Measurements from ENCODE around the gene HPS1. TPM values are rescaled to one million over a fixed set of nuclear protein-coding genes. Genes with fewer than 3 reads are reported as not detected.

The HPS1 gene
- total RNA-seq, 2 donors from 2014 or later, result 39.6 to 43.3 TPM

DNA sequence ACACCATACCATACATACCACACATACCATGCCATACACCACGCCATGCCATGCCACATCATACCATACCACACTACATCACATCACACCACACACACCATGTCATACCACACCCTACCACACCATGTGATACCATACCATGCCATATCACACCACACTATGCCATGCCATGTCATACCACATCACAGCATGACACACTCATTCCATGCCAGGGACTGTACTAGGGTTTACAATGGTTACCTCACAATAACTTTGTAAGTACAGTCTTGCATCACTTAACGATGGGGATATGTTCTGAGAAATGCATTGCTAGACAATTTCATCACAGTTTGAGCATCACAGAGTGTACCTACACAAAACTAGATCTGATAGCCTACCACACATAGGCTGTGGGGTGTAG lies 46.3 kb downstream of the HPS1 start:
- no peaks in the 10 kb centered on the region for H3K27me3 Mint-ChIP-seq (ENCODE audit: insufficient read depth)
- H3K27ac Mint-ChIP-seq, result no peak overlapping the region
- H3K4me3 Mint-ChIP-seq, result no peak overlapping the region

GRCh38 chr10:98399784-98400183 lies 47.0 kb downstream of the HPS1 start:
- H3K4me3 ChIP-seq (ENCODE audit: low read length), result no peak overlapping the region
- H3K9me3 ChIP-seq (ENCODE audit: control insufficient read depth, low read length), result no peaks in the 10 kb centered on the region
- H3K36me3 Mint-ChIP-seq (ENCODE audit: low read depth), result peaks cover 7% of the 10 kb centered on the region
- H3K27ac ChIP-seq (ENCODE audit: low read depth, low read length), result no peak overlapping the region
- H3K27me3 Mint-ChIP-seq (ENCODE audit: insufficient read depth), result no peaks in the 10 kb centered on the region
- H3K27me3 ChIP-seq (ENCODE audit: control insufficient read depth, insufficient read depth, low read length, poor library complexity, severe bottlenecking), result no peaks in the 10 kb centered on the region
- H3K36me3 ChIP-seq (ENCODE audit: control insufficient read depth, insufficient read depth, low read length), result no peaks in the 10 kb centered on the region
- no peak overlapping the region for H3K27ac Mint-ChIP-seq
- no peaks in the 10 kb centered on the region for H3K4me1 Mint-ChIP-seq
- no peak overlapping the region for H3K4me3 Mint-ChIP-seq
- no peak for DNase-seq
- no peaks in the 10 kb centered on the region for H3K4me1 ChIP-seq (ENCODE audit: control insufficient read depth, insufficient read depth, low read length)
- WGBS, 2 experiments (ENCODE audit: insufficient coverage in 1 of 2, insufficient read length in 1 of 2), result 92 to 96% methylated on average over 7 to 9 of the region's 9 CpGs
- H3K9ac ChIP-seq (ENCODE audit: extremely low read depth, low read length, poor library complexity, severe bottlenecking), result no peak overlapping the region
- no peaks in the 10 kb centered on the region for H3K9me3 Mint-ChIP-seq
- TF ChIP-seq, protein P1, sequence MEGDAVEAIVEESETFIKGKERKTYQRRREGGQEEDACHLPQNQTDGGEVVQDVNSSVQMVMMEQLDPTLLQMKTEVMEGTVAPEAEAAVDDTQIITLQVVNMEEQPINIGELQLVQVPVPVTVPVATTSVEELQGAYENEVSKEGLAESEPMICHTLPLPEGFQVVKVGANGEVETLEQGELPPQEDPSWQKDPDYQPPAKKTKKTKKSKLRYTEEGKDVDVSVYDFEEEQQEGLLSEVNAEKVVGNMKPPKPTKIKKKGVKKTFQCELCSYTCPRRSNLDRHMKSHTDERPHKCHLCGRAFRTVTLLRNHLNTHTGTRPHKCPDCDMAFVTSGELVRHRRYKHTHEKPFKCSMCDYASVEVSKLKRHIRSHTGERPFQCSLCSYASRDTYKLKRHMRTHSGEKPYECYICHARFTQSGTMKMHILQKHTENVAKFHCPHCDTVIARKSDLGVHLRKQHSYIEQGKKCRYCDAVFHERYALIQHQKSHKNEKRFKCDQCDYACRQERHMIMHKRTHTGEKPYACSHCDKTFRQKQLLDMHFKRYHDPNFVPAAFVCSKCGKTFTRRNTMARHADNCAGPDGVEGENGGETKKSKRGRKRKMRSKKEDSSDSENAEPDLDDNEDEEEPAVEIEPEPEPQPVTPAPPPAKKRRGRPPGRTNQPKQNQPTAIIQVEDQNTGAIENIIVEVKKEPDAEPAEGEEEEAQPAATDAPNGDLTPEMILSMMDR (conservative IDR thresholded peaks at IDR 0.05), result no peak

More for the DNA sequence above, 46.3 kb downstream of the HPS1 start:
- Histone ChIP-seq H3K4me3 (ENCODE audit: low read length) (no peak overlapping the region), H3K4me1 (ENCODE audit: control insufficient read depth, insufficient read depth, low read length) (no peaks in the 10 kb centered on the region), H3K27ac (ENCODE audit: low read depth, low read length) (no peak overlapping the region), H3K36me3 (ENCODE audit: control insufficient read depth, insufficient read depth, low read length) (no peaks in the 10 kb centered on the region), H3K9ac (ENCODE audit: extremely low read depth, low read length, poor library complexity, severe bottlenecking) (no peak overlapping the region), H3K9me3 (ENCODE audit: control insufficient read depth, low read length) (no peaks in the 10 kb centered on the region), H3K27me3 (ENCODE audit: control insufficient read depth, insufficient read depth, low read length, poor library complexity, severe bottlenecking) (no peaks in the 10 kb centered on the region)
- Mint-ChIP-seq H3K4me1 (no peaks in the 10 kb centered on the region), H3K9me3 (no peaks in the 10 kb centered on the region), H3K36me3 (ENCODE audit: low read depth) (peaks cover 7% of the 10 kb centered on the region)
- DNase-seq, result no peak
- TF ChIP-seq, protein P1 (conservative IDR thresholded peaks at IDR 0.05), result no peak
- 98 to 100% methylated on average over 2 of the region's 2 CpGs for WGBS, 2 experiments (ENCODE audit: insufficient coverage in 1 of 2, insufficient read length in 1 of 2)

DNA sequence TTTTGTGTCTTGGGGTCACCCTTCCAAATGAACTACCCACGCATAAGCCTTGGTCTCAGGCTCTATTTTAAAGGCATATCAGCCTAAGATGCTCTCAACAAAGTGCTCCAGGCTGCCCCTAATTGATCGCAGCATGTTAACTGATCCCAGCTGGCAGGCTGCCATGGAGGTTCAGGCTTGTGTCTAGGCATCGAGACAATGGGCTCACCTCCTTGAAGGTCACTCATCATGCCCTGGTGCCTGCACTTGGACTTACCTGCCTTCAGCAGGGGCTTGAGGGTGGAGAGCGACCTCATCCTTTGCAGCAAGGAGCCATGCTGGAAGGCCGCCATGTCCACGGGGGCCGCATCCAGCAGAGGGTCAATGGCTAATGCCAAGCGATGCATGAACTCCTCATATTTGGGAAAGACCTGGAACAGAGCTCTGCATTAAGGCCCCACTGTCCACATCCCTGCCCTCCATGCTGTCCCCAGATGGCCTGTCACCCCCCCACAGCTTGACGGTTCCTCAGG lies 49.6 kb downstream of the HPS1 start:
- Histone ChIP-seq H3K27ac (ENCODE audit: low read depth, low read length) (no peak overlapping the region), H3K36me3 (ENCODE audit: control insufficient read depth, insufficient read depth, low read length) (no peaks in the 10 kb centered on the region), H3K4me1 (ENCODE audit: control insufficient read depth, insufficient read depth, low read length) (no peaks in the 10 kb centered on the region), H3K27me3 (ENCODE audit: control insufficient read depth, insufficient read depth, low read length, poor library complexity, severe bottlenecking) (no peaks in the 10 kb centered on the region), H3K9ac (ENCODE audit: extremely low read depth, low read length, poor library complexity, severe bottlenecking) (no peak overlapping the region), H3K4me3 (ENCODE audit: low read length) (no peak overlapping the region), H3K9me3 (ENCODE audit: control insufficient read depth, low read length) (no peaks in the 10 kb centered on the region)
- TF ChIP-seq, protein P1 (conservative IDR thresholded peaks at IDR 0.05), result no peak
- Mint-ChIP-seq H3K9me3 (no peaks in the 10 kb centered on the region), H3K4me1 (no peaks in the 10 kb centered on the region), H3K27ac (no peak overlapping the region), H3K36me3 (ENCODE audit: low read depth) (no peaks in the 10 kb centered on the region), H3K27me3 (ENCODE audit: insufficient read depth) (peaks cover 2% of the 10 kb centered on the region), H3K4me3 (no peak overlapping the region)
- WGBS, 2 experiments (ENCODE audit: insufficient coverage in 1 of 2, insufficient read length in 1 of 2), result 94 to 97% methylated on average over 7 to 9 of the region's 9 CpGs
- no peak for DNase-seq

Measured in endodermal cell (in vitro differentiated cells).